HepG2 (cell line): Measurements from ENCODE around the gene SPIB. TPM values are rescaled to one million over a fixed set of nuclear protein-coding genes. Genes with fewer than 3 reads are reported as not detected.
A peak's percentile ranks its signal among the peaks of the same experiment; 100 is the strongest.

Source experiments
- ATAC-seq: fragments of 200-7000 bp; cut with Tn5 transposase; 3 replicates; pipeline ENCODE4 v1.9.1; 2020; ENCODE audit warnings: mild to moderate bottlenecking, moderate library complexity
- BruUV-seq: library from RNA; stranded (reverse); fragments of 400-500 nt; replicated peaks from 2 replicates; lab custom pipeline; 2021; lab: Mats Ljungman, UMichigan
- CTCF ChIA-PET: fragments of 300-600 bp; formaldehyde crosslinking; extraction: SDS; loops from one replicate; lab custom pipeline; 2021; ENCODE audit warnings: low total read pairs, inconsistent platforms, low intra/inter-chr PET ratio; lab: Yijun Ruan, JAX
- POLR2A ChIA-PET: fragments of 350-600 bp; sonication (Branson Sonifier 250); formaldehyde crosslinking; loops from one replicate; lab custom pipeline; 2020; ENCODE audit warnings: antibody characterized with exemption, inconsistent platforms; lab: Yijun Ruan, JAX
- DNase-seq: peaks from one replicate; pipeline ENCODE4 v3.0.0-alpha.2; 2015; ENCODE audit warnings: low spot score
- FAIRE-seq: peaks from 3 replicates; lab custom pipeline; 2011; peaks lifted over from hg19 to GRCh38; lab: Jason Lieb, UNC
- H2AFZ ChIP-seq: one replicate; pipeline ENCODE4 v1.6.1; 2011; ENCODE audit warnings: low read length, inconsistent platforms
- H3K27ac ChIP-seq: fragments of 300-600 bp; 3 replicates; pipeline ENCODE4 v1.8.0; 2011; ENCODE audit warnings: mixed run types, mild to moderate bottlenecking, mixed read lengths, low read length, inconsistent platforms; ENCODE audit not compliant: insufficient read depth; ENCODE audit errors: extremely low read length
- H3K27me3 ChIP-seq, 2 experiments: fragments of 200-600 bp in 1 of 2; 2 replicates in 1 of 2; 3 replicates in 1 of 2; pipeline versions ENCODE4 v1.6.0 to v1.8.0; 2011; ENCODE audit warnings: low read length in 2 of 2, mild to moderate bottlenecking in 2 of 2, moderate library complexity in 2 of 2, inconsistent platforms in 1 of 2; ENCODE audit not compliant: insufficient read depth in 2 of 2, control insufficient read depth in 1 of 2
- H3K36me3 ChIP-seq, 2 experiments: fragments of 200-600 bp in 1 of 2; replicated peaks in 1 of 2; 2 replicates in 1 of 2; 3 replicates in 1 of 2; pipeline versions ENCODE4 v1.5.1 to v1.8.0; 2011; ENCODE audit warnings: low read length in 2 of 2, inconsistent platforms in 1 of 2; ENCODE audit not compliant: insufficient read depth in 2 of 2, control insufficient read depth in 1 of 2
- H3K4me1 ChIP-seq: 2 replicates; pipeline ENCODE4 v1.5.1; 2012; ENCODE audit warnings: low read length, inconsistent platforms; ENCODE audit not compliant: insufficient read depth
- H3K4me2 ChIP-seq: 2 replicates; pipeline ENCODE4 v1.6.0; 2011; ENCODE audit warnings: low read depth, low read length, inconsistent platforms
- H3K4me3 ChIP-seq, 3 experiments: fragments of 200-600 bp in 1 of 3; sonication (generic), shearing (Covaris generic) in 1 of 3; replicated peaks in 1 of 3; 2 replicates each; pipeline ENCODE4 v1.5.1; 2011 to 2016; ENCODE audit warnings: low read length in 3 of 3, inconsistent platforms in 2 of 3, low read depth in 2 of 3, mild to moderate bottlenecking in 2 of 3, control low read depth in 1 of 3, mixed read lengths in 1 of 3; ENCODE audit not compliant: insufficient read depth in 1 of 3
- H3K79me2 ChIP-seq: one replicate; pipeline ENCODE4 v1.6.1; 2011; ENCODE audit warnings: low read length, inconsistent platforms; ENCODE audit not compliant: insufficient read depth
- H3K9ac ChIP-seq: 2 replicates; pipeline ENCODE4 v1.6.0; 2011; ENCODE audit warnings: mild to moderate bottlenecking, low read depth, low read length, inconsistent platforms; ENCODE audit not compliant: insufficient read depth
- H3K9me3 ChIP-seq: 2 replicates; pipeline ENCODE4 v1.5.1; 2012; ENCODE audit warnings: mild to moderate bottlenecking, low read length
- H4K20me1 ChIP-seq: 2 replicates; pipeline ENCODE4 v1.6.0; 2011; ENCODE audit warnings: inconsistent platforms, mild to moderate bottlenecking, low read length, moderate library complexity; ENCODE audit not compliant: insufficient read depth
- AGO2 ChIP-seq: fragments of 200-400 bp; formaldehyde crosslinking; optimal IDR thresholded peaks from 2 replicates; pipeline ENCODE3; 2017; ENCODE audit warnings: mild to moderate bottlenecking, low read depth, low read length, moderate library complexity
- AHR ChIP-seq: IDR thresholded peaks from 2 replicates; pipeline ENCODE4 v1.6.1; 2018; ENCODE audit warnings: missing genetic modification reagents, missing compliant biosample characterization
- KMT2B ChIP-seq: IDR thresholded peaks from 2 replicates; pipeline ENCODE4 v1.6.1; 2016; ENCODE audit warnings: missing genetic modification reagents, missing compliant biosample characterization
- NR2C2 ChIP-seq: sonication (generic); formaldehyde crosslinking; IDR thresholded peaks from 2 replicates; pipeline ENCODE4 v1.4.0; 2020; ENCODE audit warnings: missing genetic modification reagents, mild to moderate bottlenecking, moderate library complexity, borderline replicate concordance
- NR2F6 ChIP-seq, 2 experiments: IDR thresholded peaks; 2 replicates each; pipeline ENCODE4 v1.6.1; 2016; ENCODE audit warnings: antibody characterized with exemption in 1 of 2, mild to moderate bottlenecking in 1 of 2
- PHB2 ChIP-seq: fragments of 450-650 bp; IDR thresholded peaks from 2 replicates; pipeline ENCODE4 v1.6.1; 2018; ENCODE audit not compliant: partially characterized antibody
- SNAPC2 ChIP-seq: sonication (generic); formaldehyde crosslinking; IDR thresholded peaks from 2 replicates; pipeline ENCODE4 v1.8.1; 2022; ENCODE audit warnings: mild to moderate bottlenecking, missing genetic modification reagents
- ZNF180 ChIP-seq: sonication (generic); formaldehyde crosslinking; IDR thresholded peaks from 2 replicates; pipeline ENCODE4 v1.4.0; 2020; ENCODE audit warnings: low read depth, missing genetic modification reagents, borderline replicate concordance
- WGBS: methylation state at CpG from one replicate; pipeline ENCODE4 v1.1.6; 2017; ENCODE audit warnings: low lambda C conversion rate; 5-methylcytosine and 5-hydroxymethylcytosine counted together
- in situ Hi-C: cut with HindIII; loops from 2 replicates; pipeline ENCODE4 v1.10.0; 2017; ENCODE audit warnings: low pct_unique_long_range_greater_than_20kb; ENCODE audit not compliant: extremely low pct_ligation_motif_present
- intact Hi-C: fragments of 100-400 bp; cut with micrococcal nuclease; formaldehyde crosslinking; loops from one replicate; pipeline ENCODE4 v1.10.0; 2022; ENCODE audit not compliant: unreplicated experiment
- polyA plus RNA-seq, 8 experiments: library from polyadenylated mRNA; depleted of rRNA in 3 of 8; stranded (reverse) in 7 of 8; unstranded in 1 of 8; fragments of >200 nt; fragmentation: Illumina TruSeq in 4 of 8; extraction: Trizol in 4 of 8; gene quantifications; 2 replicates each; pipeline versions ENCODE4 v1.2.1 to v1.2.3, GENCODE V29; 2011 to 2016; ENCODE audit warnings: low read depth in 4 of 8, missing spikeins in 1 of 8, mixed read lengths in 1 of 8; ENCODE audit not compliant: insufficient read depth in 1 of 8
- total RNA-seq, 5 experiments: library from RNA; depleted of rRNA; stranded (reverse); fragments of >200 nt; fragmentation: Illumina TruSeq; extraction: Trizol; gene quantifications; 2 replicates each; pipeline ENCODE4 v1.2.3, GENCODE V29; 2016; ENCODE audit warnings: low read depth in 1 of 5
- TF ChIP-seq, protein P1 (sequence below): sonication (generic); formaldehyde crosslinking; IDR thresholded peaks from 2 replicates; pipeline ENCODE4 v1.4.0; 2020; ENCODE audit warnings: missing genetic modification reagents
- TF ChIP-seq, protein P2 (sequence below): sonication (generic); formaldehyde crosslinking; IDR thresholded peaks from 2 replicates; pipeline ENCODE4 v1.5.1; 2020; ENCODE audit warnings: mild to moderate bottlenecking, missing genetic modification reagents, moderate library complexity
- TF ChIP-seq, protein P3 (sequence below): sonication (generic); formaldehyde crosslinking; IDR thresholded peaks from 2 replicates; pipeline ENCODE4 v1.4.0; 2020; ENCODE audit warnings: mild to moderate bottlenecking, low read depth, missing genetic modification reagents

SPIB gene
- total and polyA plus RNA-seq, 2 of the 13 experiments (the other 11 are each of a cell fraction or from before 2014, with no cell fraction given), result 0.04 TPM; not detected in 1

DNA sequence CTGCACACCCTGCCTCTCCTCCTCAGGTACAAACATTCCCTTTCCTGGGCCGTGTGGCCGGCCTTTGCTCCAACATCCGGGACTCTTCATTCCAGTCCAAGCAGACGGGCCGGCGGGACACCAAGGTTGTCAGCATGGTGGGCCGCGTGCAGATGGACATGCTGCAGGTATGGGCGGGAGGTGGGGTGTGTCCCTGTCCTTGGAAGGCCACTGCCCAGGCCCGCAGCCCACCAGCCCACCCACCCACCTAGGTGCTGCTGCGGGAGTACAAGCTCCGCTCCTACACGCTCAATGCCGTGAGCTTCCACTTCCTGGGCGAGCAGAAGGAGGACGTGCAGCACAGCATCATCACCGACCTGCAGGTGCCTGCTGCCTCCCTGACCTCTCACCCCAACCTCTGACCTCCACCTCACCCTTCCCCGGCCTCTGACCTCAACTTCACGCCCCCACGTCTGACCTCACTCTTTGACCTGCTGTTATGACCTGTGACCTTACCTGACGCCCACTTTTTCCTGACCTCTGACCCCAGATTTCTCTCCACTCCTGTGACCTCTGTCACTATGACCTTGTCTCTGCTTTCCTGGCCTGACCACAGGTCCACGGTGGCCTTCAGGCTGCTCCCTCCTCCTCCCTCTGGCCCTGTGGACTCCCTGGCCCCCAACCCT, 12.4 kb upstream of the SPIB start:
- BruUV-seq, result no TSS peak
- no peaks in the 10 kb centered on the region for H3K27me3 ChIP-seq
- no peak overlapping the region for H3K4me2 ChIP-seq
- intact Hi-C loops (no loop called here), in situ Hi-C loops (no loop called here)
- peaks cover 16 to 30% of the 10 kb centered on the region in 2 experiments; a peak in 3 of 5 replicates for H3K36me3 ChIP-seq
- no peak overlapping the region for H3K4me3 ChIP-seq
- peaks cover 13% of the 10 kb centered on the region for H3K4me1 ChIP-seq
- ATAC-seq (no peak), FAIRE-seq (no peak), DNase-seq (no peak)
- no peaks in the 10 kb centered on the region for H4K20me1 ChIP-seq
- ChIA-PET POLR2A (no interaction called here), CTCF (no interaction called here)
- H2AFZ ChIP-seq, result no peak overlapping the region
- no peak overlapping the region for H3K27ac ChIP-seq
- TF ChIP-seq ZNF180 (CRISPR knock-in tag), result no peak
- TF ChIP-seq NR2F6 (IDR thresholded peaks at IDR 0.05), result 0 out of 2 replicates have a peak, but pooled peaks have one; percentile 29
- no peak for TF ChIP-seq NR2F6 (CRISPR knock-in tag; IDR thresholded peaks at IDR 0.05)
- TF ChIP-seq NR2C2 (CRISPR knock-in tag), result peak; percentile 62; the same call in 1 of the 2 replicates
- TF ChIP-seq AGO2, result peak; percentile 45
- H3K9ac ChIP-seq, result no peak overlapping the region
- 96% methylated on average over 12 of the region's 22 CpGs for WGBS
- no peaks in the 10 kb centered on the region for H3K79me2 ChIP-seq
- H3K9me3 ChIP-seq, result no peaks in the 10 kb centered on the region

DNA sequence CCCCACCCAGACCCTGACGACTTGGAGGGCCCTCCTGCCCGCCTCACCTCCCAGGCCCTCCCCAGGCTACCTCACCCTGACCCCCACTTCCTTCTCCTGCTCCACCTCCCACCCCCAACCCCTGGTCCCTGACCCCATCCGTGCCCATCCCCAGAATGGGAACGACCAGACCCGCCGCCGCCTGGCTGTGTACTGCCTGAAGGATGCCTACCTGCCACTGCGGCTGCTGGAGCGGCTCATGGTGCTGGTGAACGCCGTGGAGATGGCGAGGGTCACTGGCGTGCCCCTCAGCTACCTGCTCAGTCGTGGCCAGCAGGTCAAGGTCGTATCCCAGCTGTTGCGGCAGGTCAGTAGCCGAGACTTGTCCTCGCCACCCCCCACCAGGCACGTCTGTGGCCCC, 11.9 kb upstream of the SPIB start:
- peaks cover 16 to 30% of the 10 kb centered on the region in 2 experiments; a peak in 3 of 5 replicates for H3K36me3 ChIP-seq
- H3K27ac ChIP-seq, result no peak overlapping the region
- WGBS, result 98% methylated on average over 12 of the region's 19 CpGs
- in situ Hi-C loops (no loop called here), intact Hi-C loops (no loop called here)
- CTCF ChIA-PET, result no interaction called here
- H2AFZ ChIP-seq, result no peak overlapping the region
- DNase-seq (no peak), ATAC-seq (no peak), FAIRE-seq (no peak)
- no peak overlapping the region for H3K9ac ChIP-seq
- no TSS peak for BruUV-seq
- H4K20me1 ChIP-seq, result no peaks in the 10 kb centered on the region
- H3K4me1 ChIP-seq, result peaks cover 14% of the 10 kb centered on the region
- H3K27me3 ChIP-seq, result no peaks in the 10 kb centered on the region
- no peak overlapping the region for H3K4me2 ChIP-seq
- H3K79me2 ChIP-seq, result no peaks in the 10 kb centered on the region
- POLR2A ChIA-PET, result no interaction called here
- H3K9me3 ChIP-seq, result no peaks in the 10 kb centered on the region
- H3K4me3 ChIP-seq, result no peak overlapping the region
- TF ChIP-seq, protein P1, sequence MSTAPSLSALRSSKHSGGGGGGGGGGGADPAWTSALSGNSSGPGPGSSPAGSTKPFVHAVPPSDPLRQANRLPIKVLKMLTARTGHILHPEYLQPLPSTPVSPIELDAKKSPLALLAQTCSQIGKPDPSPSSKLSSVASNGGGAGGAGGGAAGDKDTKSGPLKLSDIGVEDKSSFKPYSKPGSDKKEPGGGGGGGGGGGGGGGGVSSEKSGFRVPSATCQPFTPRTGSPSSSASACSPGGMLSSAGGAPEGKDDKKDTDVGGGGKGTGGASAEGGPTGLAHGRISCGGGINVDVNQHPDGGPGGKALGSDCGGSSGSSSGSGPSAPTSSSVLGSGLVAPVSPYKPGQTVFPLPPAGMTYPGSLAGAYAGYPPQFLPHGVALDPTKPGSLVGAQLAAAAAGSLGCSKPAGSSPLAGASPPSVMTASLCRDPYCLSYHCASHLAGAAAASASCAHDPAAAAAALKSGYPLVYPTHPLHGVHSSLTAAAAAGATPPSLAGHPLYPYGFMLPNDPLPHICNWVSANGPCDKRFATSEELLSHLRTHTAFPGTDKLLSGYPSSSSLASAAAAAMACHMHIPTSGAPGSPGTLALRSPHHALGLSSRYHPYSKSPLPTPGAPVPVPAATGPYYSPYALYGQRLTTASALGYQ (CRISPR knock-in tag), result no peak
- TF ChIP-seq KMT2B (CRISPR knock-in tag) (no peak), NR2C2 (CRISPR knock-in tag) (no peak), AHR (CRISPR knock-in tag) (no peak), PHB2 (no peak), SNAPC2 (CRISPR knock-in tag) (no peak)
- TF ChIP-seq, protein P2, sequence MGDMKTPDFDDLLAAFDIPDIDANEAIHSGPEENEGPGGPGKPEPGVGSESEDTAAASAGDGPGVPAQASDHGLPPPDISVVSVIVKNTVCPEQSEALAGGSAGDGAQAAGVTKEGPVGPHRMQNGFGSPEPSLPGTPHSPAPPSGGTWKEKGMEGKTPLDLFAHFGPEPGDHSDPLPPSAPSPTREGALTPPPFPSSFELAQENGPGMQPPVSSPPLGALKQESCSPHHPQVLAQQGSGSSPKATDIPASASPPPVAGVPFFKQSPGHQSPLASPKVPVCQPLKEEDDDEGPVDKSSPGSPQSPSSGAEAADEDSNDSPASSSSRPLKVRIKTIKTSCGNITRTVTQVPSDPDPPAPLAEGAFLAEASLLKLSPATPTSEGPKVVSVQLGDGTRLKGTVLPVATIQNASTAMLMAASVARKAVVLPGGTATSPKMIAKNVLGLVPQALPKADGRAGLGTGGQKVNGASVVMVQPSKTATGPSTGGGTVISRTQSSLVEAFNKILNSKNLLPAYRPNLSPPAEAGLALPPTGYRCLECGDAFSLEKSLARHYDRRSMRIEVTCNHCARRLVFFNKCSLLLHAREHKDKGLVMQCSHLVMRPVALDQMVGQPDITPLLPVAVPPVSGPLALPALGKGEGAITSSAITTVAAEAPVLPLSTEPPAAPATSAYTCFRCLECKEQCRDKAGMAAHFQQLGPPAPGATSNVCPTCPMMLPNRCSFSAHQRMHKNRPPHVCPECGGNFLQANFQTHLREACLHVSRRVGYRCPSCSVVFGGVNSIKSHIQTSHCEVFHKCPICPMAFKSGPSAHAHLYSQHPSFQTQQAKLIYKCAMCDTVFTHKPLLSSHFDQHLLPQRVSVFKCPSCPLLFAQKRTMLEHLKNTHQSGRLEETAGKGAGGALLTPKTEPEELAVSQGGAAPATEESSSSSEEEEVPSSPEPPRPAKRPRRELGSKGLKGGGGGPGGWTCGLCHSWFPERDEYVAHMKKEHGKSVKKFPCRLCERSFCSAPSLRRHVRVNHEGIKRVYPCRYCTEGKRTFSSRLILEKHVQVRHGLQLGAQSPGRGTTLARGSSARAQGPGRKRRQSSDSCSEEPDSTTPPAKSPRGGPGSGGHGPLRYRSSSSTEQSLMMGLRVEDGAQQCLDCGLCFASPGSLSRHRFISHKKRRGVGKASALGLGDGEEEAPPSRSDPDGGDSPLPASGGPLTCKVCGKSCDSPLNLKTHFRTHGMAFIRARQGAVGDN, result no peak; the same call in 1 of the 2 replicates
- TF ChIP-seq, protein P3, sequence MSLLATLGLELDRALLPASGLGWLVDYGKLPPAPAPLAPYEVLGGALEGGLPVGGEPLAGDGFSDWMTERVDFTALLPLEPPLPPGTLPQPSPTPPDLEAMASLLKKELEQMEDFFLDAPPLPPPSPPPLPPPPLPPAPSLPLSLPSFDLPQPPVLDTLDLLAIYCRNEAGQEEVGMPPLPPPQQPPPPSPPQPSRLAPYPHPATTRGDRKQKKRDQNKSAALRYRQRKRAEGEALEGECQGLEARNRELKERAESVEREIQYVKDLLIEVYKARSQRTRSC, result no peak
